ENCODE results near the gene FSIP1.

- TF ChIP-seq CTCF (IDR thresholded peaks at IDR 0.05) (no peak), POLR2A (IDR thresholded peaks at IDR 0.05) (no peak)
Observed at GRCh38 chr15:39645138-39645975, 137.3 kb downstream of the FSIP1 start.

Data from lower leg skin (tissue), 3 donors.